Panc1 (cell line): ENCODE data around the gene ASCC1. TPM values are rescaled to one million over a fixed set of nuclear protein-coding genes. Genes with fewer than 3 reads are reported as not detected.

Source experiments
- ATAC-seq: fragments of 200-7000 bp; cut with Tn5 transposase; 2 replicates; pipeline ENCODE4 v1.9.1; 2020; ENCODE audit warnings: mild to moderate bottlenecking, moderate library complexity
- BruUV-seq: library from RNA; stranded (reverse); fragments of 400-500 nt; replicated peaks from 2 replicates; lab custom pipeline; 2021; lab: Mats Ljungman, UMichigan
- CTCF ChIA-PET: fragments of 300-600 bp; sonication (Branson Sonifier 250); formaldehyde crosslinking; loops from one replicate; lab custom pipeline; 2022; ENCODE audit warnings: antibody characterized with exemption; lab: Charles Lee
- POLR2A ChIA-PET: fragments of 300-600 bp; sonication (Branson Sonifier 250); formaldehyde crosslinking; loops from one replicate; lab custom pipeline; 2022; ENCODE audit warnings: antibody characterized with exemption; lab: Charles Lee
- DNase-seq: peaks from one replicate; pipeline ENCODE4 v3.0.0-alpha.2; 2010; ENCODE audit warnings: low read depth, low spot score
- H3K27ac ChIP-seq: 2 replicates; pipeline ENCODE4 v1.5.1; 2011; ENCODE audit warnings: mild to moderate bottlenecking, low read length, inconsistent platforms
- H3K27me3 ChIP-seq: fragments of 200-500 bp; sonication (Bioruptor generic); 2 replicates; pipeline ENCODE4 v1.6.0; 2014; ENCODE audit warnings: low read length, inconsistent platforms; ENCODE audit not compliant: control insufficient read depth, insufficient read depth
- H3K36me3 ChIP-seq: fragments of 200-500 bp; sonication (Bioruptor generic); 2 replicates; pipeline ENCODE4 v1.5.1; 2014; ENCODE audit warnings: inconsistent platforms, mild to moderate bottlenecking, low read length, moderate library complexity; ENCODE audit not compliant: control insufficient read depth, insufficient read depth
- H3K4me1 ChIP-seq: 2 replicates; pipeline ENCODE4 v1.5.1; 2011; ENCODE audit warnings: inconsistent platforms, mild to moderate bottlenecking, low read length, moderate library complexity; ENCODE audit not compliant: control insufficient read depth, insufficient read depth
- H3K4me3 ChIP-seq, 2 experiments: 2 replicates each; pipeline ENCODE4 v1.5.1; 2011 to 2012; ENCODE audit warnings: low read depth in 2 of 2, low read length in 2 of 2, mild to moderate bottlenecking in 2 of 2, inconsistent platforms in 1 of 2, moderate library complexity in 1 of 2
- H3K9me3 ChIP-seq: fragments of 200-500 bp; sonication (Bioruptor generic); 2 replicates; pipeline ENCODE4 v1.5.1; 2014; ENCODE audit warnings: low read depth, mild to moderate bottlenecking, inconsistent platforms, low read length, moderate library complexity; ENCODE audit not compliant: control insufficient read depth, insufficient read depth
- POLR2AphosphoS5 ChIP-seq: IDR thresholded peaks from 2 replicates; pipeline ENCODE4 v1.6.1; 2012; ENCODE audit warnings: mild to moderate bottlenecking, low read depth, low read length, moderate library complexity
- SIN3A ChIP-seq: IDR thresholded peaks from 2 replicates; pipeline ENCODE4 v1.6.1; 2012; ENCODE audit warnings: low read depth, mild to moderate bottlenecking, low read length, moderate library complexity, borderline replicate concordance; ENCODE audit not compliant: insufficient read depth
- TCF7L2 ChIP-seq: IDR thresholded peaks from 2 replicates; pipeline ENCODE4 v1.6.1; 2011; ENCODE audit warnings: mild to moderate bottlenecking, low read depth, low read length, inconsistent platforms
- in situ Hi-C: cut with HindIII; loops from 2 replicates; pipeline ENCODE4 v1.10.0; 2016; ENCODE audit warnings: low sequenced_read_pairs, low pct_unique_long_range_greater_than_20kb
- intact Hi-C: fragments of 100-400 bp; cut with micrococcal nuclease; formaldehyde crosslinking; loops from one replicate; pipeline ENCODE4 v1.10.0; 2022; ENCODE audit not compliant: unreplicated experiment
- total RNA-seq: library from RNA; stranded (reverse); gene quantifications from one replicate; pipeline ENCODE4 v1.2.1, GENCODE V29; 2021; ENCODE audit not compliant: unreplicated experiment
- TF ChIP-seq, protein P1 (sequence below): fragments of 450-650 bp; IDR thresholded peaks from 2 replicates; pipeline ENCODE4 v1.5.1; 2017; ENCODE audit warnings: mild to moderate bottlenecking
- TF ChIP-seq, protein P2 (sequence below), 2 experiments: IDR thresholded peaks; 2 replicates each; pipeline ENCODE4 v1.6.1; 2011 to 2012; ENCODE audit warnings: low read depth in 2 of 2, control low read depth in 1 of 2, low read length in 1 of 2, mild to moderate bottlenecking in 1 of 2, moderate library complexity in 1 of 2; ENCODE audit not compliant: insufficient read depth in 1 of 2

Gene ASCC1
- total RNA-seq, 1 experiment from 2014 or later: 114 TPM

DNA sequence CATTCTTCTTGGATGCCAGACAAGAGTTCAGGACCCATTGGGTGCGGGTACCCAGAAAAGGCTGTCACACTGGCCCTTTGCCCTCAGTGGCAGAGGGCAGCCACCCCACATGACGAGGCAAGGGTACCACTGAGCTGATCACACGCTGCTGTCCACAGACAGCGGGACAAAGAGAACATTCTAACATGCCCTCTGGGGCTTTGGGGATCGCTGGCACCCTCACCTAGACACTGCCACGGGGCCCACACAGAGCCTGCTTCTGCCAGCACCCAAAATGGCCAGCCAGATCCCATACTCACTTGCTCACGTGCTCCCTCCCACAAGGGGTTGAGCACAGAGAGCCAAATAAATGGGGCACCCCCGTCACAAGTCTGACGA is 111.0 kb downstream of the ASCC1 start:
- peaks cover 35% of the 10 kb centered on the region for H3K4me1 ChIP-seq
- no peak for DNase-seq
- H3K9me3 ChIP-seq: no peaks in the 10 kb centered on the region
- POLR2A ChIA-PET: no interaction called here
- H3K36me3 ChIP-seq: peaks cover 4% of the 10 kb centered on the region; the same call in 1 of the 2 replicates
- no peaks in the 10 kb centered on the region for H3K27me3 ChIP-seq
- intact Hi-C loops: no loop called here
- ATAC-seq: no peak
- TF ChIP-seq POLR2AphosphoS5: no peak
- no peak for TF ChIP-seq SIN3A
- TF ChIP-seq, protein P1, sequence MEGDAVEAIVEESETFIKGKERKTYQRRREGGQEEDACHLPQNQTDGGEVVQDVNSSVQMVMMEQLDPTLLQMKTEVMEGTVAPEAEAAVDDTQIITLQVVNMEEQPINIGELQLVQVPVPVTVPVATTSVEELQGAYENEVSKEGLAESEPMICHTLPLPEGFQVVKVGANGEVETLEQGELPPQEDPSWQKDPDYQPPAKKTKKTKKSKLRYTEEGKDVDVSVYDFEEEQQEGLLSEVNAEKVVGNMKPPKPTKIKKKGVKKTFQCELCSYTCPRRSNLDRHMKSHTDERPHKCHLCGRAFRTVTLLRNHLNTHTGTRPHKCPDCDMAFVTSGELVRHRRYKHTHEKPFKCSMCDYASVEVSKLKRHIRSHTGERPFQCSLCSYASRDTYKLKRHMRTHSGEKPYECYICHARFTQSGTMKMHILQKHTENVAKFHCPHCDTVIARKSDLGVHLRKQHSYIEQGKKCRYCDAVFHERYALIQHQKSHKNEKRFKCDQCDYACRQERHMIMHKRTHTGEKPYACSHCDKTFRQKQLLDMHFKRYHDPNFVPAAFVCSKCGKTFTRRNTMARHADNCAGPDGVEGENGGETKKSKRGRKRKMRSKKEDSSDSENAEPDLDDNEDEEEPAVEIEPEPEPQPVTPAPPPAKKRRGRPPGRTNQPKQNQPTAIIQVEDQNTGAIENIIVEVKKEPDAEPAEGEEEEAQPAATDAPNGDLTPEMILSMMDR: no peak
- TF ChIP-seq, protein P2, sequence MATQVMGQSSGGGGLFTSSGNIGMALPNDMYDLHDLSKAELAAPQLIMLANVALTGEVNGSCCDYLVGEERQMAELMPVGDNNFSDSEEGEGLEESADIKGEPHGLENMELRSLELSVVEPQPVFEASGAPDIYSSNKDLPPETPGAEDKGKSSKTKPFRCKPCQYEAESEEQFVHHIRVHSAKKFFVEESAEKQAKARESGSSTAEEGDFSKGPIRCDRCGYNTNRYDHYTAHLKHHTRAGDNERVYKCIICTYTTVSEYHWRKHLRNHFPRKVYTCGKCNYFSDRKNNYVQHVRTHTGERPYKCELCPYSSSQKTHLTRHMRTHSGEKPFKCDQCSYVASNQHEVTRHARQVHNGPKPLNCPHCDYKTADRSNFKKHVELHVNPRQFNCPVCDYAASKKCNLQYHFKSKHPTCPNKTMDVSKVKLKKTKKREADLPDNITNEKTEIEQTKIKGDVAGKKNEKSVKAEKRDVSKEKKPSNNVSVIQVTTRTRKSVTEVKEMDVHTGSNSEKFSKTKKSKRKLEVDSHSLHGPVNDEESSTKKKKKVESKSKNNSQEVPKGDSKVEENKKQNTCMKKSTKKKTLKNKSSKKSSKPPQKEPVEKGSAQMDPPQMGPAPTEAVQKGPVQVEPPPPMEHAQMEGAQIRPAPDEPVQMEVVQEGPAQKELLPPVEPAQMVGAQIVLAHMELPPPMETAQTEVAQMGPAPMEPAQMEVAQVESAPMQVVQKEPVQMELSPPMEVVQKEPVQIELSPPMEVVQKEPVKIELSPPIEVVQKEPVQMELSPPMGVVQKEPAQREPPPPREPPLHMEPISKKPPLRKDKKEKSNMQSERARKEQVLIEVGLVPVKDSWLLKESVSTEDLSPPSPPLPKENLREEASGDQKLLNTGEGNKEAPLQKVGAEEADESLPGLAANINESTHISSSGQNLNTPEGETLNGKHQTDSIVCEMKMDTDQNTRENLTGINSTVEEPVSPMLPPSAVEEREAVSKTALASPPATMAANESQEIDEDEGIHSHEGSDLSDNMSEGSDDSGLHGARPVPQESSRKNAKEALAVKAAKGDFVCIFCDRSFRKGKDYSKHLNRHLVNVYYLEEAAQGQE (IDR thresholded peaks at IDR 0.05; ENCODE audit: insufficient read depth in 1 of 2, low read depth in 2 of 2, low read length in 1 of 2): no peak
- no peak for TF ChIP-seq TCF7L2
- CTCF ChIA-PET: no interaction called here
- no peak overlapping the region for H3K4me3 ChIP-seq
- BruUV-seq: no TSS peak
- peak overlapping the region; percentile 58; the same call in 1 of the 2 replicates for H3K27ac ChIP-seq
- in situ Hi-C loops: no loop called here

DNA sequence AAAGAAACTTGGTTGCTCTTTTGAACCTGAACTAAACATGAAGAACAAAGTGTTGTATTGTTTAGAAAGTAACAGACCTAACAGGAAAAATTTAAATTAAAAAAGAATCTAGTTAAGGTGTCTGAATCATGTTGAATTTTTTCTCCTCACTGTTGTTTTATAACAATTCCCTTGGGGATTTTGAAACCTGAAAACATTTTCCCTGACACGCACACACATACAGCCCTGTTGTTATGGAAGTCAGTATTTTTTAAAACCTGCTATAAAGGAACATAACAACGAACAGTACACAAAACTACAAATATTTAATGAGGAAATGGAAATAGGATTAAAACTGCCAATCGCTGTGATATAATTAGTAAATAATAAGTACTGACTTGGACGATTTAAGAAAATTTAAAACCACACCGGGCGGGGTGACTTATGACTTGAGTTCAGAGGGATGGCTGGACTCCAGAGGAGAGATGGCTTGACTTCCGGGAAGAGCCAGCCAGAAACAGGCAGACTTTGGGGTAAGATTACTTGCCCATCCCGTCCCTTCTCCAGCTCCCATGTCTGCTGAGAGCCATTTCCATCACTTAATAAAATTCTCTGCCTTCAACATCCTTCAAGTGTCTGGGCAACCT is 111.5 kb downstream of the ASCC1 start:
- no peak for DNase-seq
- intact Hi-C loops: no loop called here
- CTCF ChIA-PET: no interaction called here
- no TSS peak for BruUV-seq
- POLR2A ChIA-PET: no interaction called here
- in situ Hi-C loops: no loop called here
- TF ChIP-seq SIN3A (no peak), POLR2AphosphoS5 (no peak), TCF7L2 (no peak)
- TF ChIP-seq, protein P2 (IDR thresholded peaks at IDR 0.05; ENCODE audit: insufficient read depth in 1 of 2, low read depth in 2 of 2, low read length in 1 of 2): no peak
- TF ChIP-seq, protein P1: no peak
- Histone ChIP-seq H3K27ac (0 out of 2 replicates have a peak overlapping the region, but pooled peaks have one; percentile 58), H3K27me3 (no peaks in the 10 kb centered on the region), H3K36me3 (peaks cover 4% of the 10 kb centered on the region; the same call in 1 of the 2 replicates), H3K4me3 (no peak overlapping the region), H3K9me3 (no peaks in the 10 kb centered on the region), H3K4me1 (peaks cover 31% of the 10 kb centered on the region)
- ATAC-seq: no peak
